ENCODE measurements around the gene CNN2.

The CNN2 gene

DNA sequence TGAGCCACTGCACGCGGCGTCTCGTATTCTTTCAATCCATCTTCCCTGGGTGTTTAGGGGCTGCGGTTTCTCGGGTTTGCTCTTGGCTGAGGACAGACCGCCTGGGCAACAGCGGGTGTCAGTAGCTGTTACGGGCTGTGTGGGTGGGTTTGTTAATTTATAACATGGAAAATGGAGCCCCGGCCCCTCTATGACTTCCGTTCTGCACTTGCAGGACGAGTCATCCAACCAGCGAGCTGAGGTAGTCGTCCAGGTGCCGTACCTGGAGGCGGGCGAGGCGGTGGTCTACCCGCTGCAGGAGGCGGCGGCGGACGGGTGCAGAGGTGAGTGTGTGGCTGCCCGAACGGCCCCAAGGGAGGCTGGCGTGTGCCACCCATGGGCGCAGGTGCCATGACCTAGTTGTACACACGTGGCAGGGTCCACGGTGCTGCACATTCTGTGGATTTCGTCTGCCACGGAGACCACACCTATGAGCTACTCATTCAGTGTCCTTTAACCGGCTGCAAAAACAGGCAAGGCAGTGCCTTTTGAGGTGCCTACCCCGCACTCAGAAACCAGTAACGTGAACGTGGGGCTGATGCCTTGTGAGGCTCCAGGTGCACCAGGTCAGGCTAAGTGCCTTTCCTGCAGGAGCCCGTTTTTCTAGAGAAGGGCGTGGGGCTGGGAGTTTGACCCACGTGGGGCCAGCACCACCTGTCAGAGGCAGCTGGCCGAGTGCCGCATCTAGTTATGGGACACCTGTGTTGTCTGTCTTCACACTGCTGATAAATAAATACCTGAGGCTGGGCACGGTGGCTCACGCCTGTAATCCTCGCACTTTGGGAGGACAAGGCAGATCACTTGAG lies 57.8 kb downstream of the CNN2 start:
- DNase-seq, result no peak

DNA sequence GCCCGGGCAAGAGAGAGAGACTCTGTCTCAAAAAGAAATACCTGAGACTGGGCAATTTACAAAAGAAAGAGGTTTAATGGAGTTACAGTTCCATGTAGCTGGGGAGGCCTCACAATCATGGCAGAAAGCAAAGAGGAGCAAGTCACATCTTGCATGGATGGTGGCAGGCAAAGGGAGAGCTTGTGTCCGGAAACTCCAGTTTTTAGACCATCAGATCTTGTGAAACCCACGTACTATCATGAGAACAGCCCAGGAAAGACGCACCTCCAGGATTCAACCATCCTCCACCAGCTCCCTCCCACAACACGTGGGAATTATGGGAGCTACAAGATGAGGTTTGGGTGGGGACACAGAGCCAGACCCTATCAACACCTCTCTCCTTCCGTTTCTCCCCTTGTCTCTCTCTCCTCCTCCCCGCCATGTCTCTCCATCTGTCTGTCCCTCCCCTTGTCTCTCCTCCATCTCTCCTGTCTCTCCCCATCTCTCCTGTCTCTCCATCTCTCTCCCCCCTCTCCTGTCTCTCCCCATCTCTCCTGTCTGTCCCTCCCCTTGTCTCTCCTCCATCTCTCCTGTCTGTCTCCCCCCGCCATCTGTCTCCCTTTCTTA lies 58.7 kb downstream of the CNN2 start:
- no peak for DNase-seq

DNA sequence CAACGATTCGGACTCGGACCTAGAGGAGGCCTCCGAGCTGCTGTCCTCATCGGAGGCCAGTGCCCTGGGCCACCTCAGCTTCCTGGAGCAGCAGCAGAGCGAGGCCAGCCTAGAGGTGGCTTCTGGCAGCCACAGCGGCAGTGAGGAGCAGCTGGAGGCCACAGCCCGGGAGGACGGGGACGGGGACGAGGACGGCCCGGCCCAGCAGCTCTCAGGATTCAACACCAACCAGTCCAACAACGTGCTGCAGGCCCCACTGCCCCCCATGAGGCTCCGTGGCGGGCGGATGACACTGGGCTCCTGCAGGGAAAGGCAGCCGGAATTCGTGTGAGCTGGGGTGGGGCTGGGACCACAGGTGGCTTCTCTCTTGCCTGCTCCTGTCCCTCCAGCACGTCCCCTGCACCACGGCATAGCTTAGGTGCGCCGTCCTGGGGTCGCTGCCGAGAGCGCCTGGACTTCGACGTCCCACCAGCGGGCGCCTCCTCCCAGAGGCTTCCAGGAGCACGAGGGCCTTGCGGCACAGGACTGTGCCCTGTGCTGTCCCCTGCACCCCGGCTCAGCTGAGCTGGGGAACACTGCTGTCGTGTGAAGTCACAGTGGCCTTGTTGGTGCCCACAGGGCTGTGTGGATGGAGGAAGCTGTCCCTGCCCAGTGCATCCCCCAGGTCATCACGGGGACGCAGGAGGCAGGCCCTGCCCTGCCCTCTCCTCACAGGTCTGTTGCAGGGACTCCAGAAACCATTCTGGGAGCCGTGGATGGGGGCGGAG lies 59.5 kb downstream of the CNN2 start:
- DNase-seq, result no peak

DNA sequence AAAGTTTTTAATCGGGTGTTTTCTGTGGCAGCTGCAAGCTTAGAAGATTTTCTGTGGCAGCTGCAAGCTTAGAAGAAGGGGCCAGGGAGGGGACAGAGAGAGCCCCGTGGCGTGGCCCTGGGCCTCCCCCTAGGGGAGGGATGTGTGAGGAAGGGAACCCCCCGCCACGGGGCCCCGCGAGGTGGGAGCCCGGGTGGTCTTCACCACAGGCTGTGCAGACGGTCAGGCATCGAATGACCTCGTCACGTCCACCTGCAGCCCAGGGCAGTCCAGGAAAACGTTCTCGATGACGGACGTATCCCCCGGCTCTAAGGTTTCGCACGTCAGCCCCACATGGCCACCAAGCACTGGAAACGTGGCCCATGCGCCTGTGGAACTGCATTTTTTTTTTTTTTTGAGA lies 60.2 kb downstream of the CNN2 start:
- DNase-seq, result no peak

DNA sequence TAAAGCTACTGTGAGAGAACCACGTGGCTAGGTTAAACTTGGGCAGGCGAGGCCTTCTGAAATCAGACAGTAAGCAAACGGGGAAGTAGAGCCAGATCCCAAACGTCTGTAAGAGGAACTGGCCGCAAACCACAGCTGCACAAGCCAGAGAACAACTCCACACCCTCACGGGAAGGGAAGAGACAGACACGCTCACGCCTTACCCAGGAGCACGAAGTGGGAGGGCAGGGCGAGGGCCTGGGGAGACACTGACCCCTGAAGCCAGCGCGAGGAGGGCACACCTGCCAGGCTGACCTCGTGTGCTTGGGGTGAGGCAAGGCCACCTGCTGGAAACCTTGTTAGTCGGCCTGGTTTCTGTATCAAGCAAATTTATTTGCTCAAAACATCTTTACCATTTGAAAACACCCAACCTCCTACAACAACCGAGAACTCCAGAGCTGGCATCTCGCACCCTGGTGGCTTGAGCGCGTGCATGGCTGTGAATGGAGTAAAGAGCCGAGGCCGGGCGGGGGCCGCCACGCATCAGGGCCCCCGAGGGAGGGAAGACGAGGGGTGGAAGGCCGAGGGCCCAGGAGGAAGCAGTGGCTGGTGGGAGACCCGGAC lies 61.5 kb downstream of the CNN2 start:
- no peak for DNase-seq

DNA sequence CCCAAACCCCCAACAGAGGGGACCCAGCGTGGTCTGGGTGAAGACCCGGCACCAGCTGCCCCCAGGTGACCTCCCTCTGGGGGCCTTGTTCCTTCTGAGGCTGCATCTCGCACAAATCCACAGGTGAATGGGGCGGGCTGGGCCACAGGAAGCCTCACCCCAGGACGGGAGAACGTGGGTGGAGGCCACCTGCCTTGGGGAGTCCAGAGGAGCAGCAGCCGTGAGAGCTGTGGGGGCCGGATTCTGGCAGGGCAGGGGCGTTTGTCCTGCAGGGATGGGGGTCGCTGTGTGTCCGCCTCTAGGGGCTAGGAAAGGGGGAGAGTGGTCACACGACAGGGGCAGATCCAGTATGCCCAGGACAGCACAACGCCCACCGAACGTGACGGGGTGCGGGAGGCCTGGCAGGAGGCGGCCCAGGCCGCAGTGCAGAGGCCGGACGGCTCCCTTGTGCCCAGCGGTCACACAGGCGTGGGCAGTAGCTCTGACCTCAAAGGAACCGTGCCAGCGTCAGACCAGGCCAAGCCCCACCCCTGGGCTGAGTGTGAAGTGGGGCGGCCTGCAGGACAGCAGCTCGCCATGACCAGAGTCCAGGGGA lies 62.1 kb downstream of the CNN2 start:
- DNase-seq, result no peak

Measured in NCI-H2081 (cell line).